ENCODE data around the gene ACSS3.

- TF ChIP-seq CEBPB (IDR thresholded peaks at IDR 0.05): no peak
- no peak for TF ChIP-seq REST (IDR thresholded peaks at IDR 0.05; ENCODE audit: low read depth)
- TF ChIP-seq TAF1 (IDR thresholded peaks at IDR 0.05; ENCODE audit: low read depth): no peak
- TF ChIP-seq TEAD4 (IDR thresholded peaks at IDR 0.05): no peak
- TF ChIP-seq YY1 (IDR thresholded peaks at IDR 0.05; ENCODE audit: low read depth): no peak
- no peak for TF ChIP-seq EP300 (IDR thresholded peaks at IDR 0.05; ENCODE audit: borderline replicate concordance)
- TF ChIP-seq CREB1 (IDR thresholded peaks at IDR 0.05; ENCODE audit: low read depth): no peak
- no peak for TF ChIP-seq FOXM1 (IDR thresholded peaks at IDR 0.05; ENCODE audit: borderline replicate concordance, low read depth)
- no peak for TF ChIP-seq ZBTB7A (IDR thresholded peaks at IDR 0.05; ENCODE audit: low read depth)
- TF ChIP-seq NFIC (IDR thresholded peaks at IDR 0.05): no peak
- TF ChIP-seq TCF12 (IDR thresholded peaks at IDR 0.05; ENCODE audit: low read depth): no peak
- TF ChIP-seq RAD21 (IDR thresholded peaks at IDR 0.05; ENCODE audit: low read depth): no peak
- TF ChIP-seq MAX (IDR thresholded peaks at IDR 0.05): no peak
Observed at GRCh38 chr12:81259360-81259759, 181.5 kb downstream of the ACSS3 start.

Measured in Ishikawa (cell line).